Uterus (tissue), 2 donors: Measurements from ENCODE around the gene ARMC8.

ENCODE experiments used
- CTCF ChIP-seq, 4 experiments: fragments of 200-600 bp in 2 of 4; fragments of 450-650 bp in 2 of 4; sonication (generic) in 2 of 4; IDR thresholded peaks; one replicate each; pipeline ENCODE4 v1.5.1; 2016 to 2019; ENCODE audit warnings: antibody characterized with exemption in 4 of 4, mild to moderate bottlenecking in 2 of 4, moderate library complexity in 1 of 4
- POLR2A ChIP-seq, 2 donors: fragments of 450-650 bp; IDR thresholded peaks; one replicate each; pipeline ENCODE4 v1.6.1; 2016; ENCODE audit warnings: antibody characterized with exemption in 2 of 2, mild to moderate bottlenecking in 1 of 2, moderate library complexity in 1 of 2

GRCh38 chr3:138186221-138186620 is 880 bp upstream of the ARMC8 start:
- TF ChIP-seq CTCF (IDR thresholded peaks at IDR 0.05) (no peak), POLR2A (IDR thresholded peaks at IDR 0.05) (no peak)
